SK-N-SH treated with all-trans-retinoic acid at 6 μM for 48 hours (cell line): ENCODE measurements around the gene CCNY.

Source experiments
- CSDC2 ChIP-seq: fragments of 250-450 bp; sonication (Bioruptor Pico); IDR thresholded peaks from 2 replicates; pipeline ENCODE4 v1.5.0; 2020; ENCODE audit warnings: mild to moderate bottlenecking, moderate library complexity
- ESRRG ChIP-seq: fragments of 250-450 bp; sonication (Bioruptor Pico); IDR thresholded peaks from 2 replicates; pipeline ENCODE4 v1.6.1; 2021; ENCODE audit warnings: mild to moderate bottlenecking
- PPARA ChIP-seq: fragments of 250-450 bp; sonication (Bioruptor Pico); IDR thresholded peaks from 2 replicates; pipeline ENCODE4 v1.5.0; 2020; ENCODE audit warnings: mild to moderate bottlenecking, borderline replicate concordance
- SNAI2 ChIP-seq: fragments of 250-450 bp; sonication (Bioruptor Pico); IDR thresholded peaks from 2 replicates; pipeline ENCODE4 v1.5.0; 2020; ENCODE audit warnings: mild to moderate bottlenecking, moderate library complexity
- ZFP3 ChIP-seq: fragments of 250-450 bp; sonication (Bioruptor Pico); IDR thresholded peaks from 2 replicates; pipeline ENCODE4 v1.5.0; 2020; ENCODE audit warnings: mild to moderate bottlenecking, moderate library complexity
- ZNF70 ChIP-seq: fragments of 450-650 bp; formaldehyde crosslinking; IDR thresholded peaks from 2 replicates; pipeline ENCODE4 v1.5.0; 2020; ENCODE audit warnings: mild to moderate bottlenecking, moderate library complexity
- ZNF8 ChIP-seq: fragments of 450-650 bp; formaldehyde crosslinking; IDR thresholded peaks from 2 replicates; pipeline ENCODE4 v1.5.0; 2020; ENCODE audit warnings: mild to moderate bottlenecking, moderate library complexity
- TF ChIP-seq, protein P1 (sequence below): fragments of 250-450 bp; sonication (Bioruptor Pico); IDR thresholded peaks from 2 replicates; pipeline ENCODE4 v1.8.0; 2020; ENCODE audit warnings: mild to moderate bottlenecking, moderate library complexity, borderline replicate concordance
- TF ChIP-seq, protein P2 (sequence below): fragments of 250-450 bp; sonication (Bioruptor Pico); IDR thresholded peaks from 2 replicates; pipeline ENCODE4 v1.8.0; 2021; ENCODE audit warnings: low read depth, mild to moderate bottlenecking, moderate library complexity, borderline replicate concordance
- TF ChIP-seq, protein P3 (sequence below): fragments of 250-450 bp; sonication (Bioruptor Pico); IDR thresholded peaks from 2 replicates; pipeline ENCODE4 v1.5.1; 2020; ENCODE audit warnings: low read depth, mild to moderate bottlenecking, moderate library complexity

GRCh38 chr10:35611750-35612149 is 275.4 kb downstream of the CCNY start:
- no peak for TF ChIP-seq SNAI2 (CRISPR knock-in tag)
- no peak for TF ChIP-seq ZNF8 (CRISPR knock-in tag)
- TF ChIP-seq, protein P1, sequence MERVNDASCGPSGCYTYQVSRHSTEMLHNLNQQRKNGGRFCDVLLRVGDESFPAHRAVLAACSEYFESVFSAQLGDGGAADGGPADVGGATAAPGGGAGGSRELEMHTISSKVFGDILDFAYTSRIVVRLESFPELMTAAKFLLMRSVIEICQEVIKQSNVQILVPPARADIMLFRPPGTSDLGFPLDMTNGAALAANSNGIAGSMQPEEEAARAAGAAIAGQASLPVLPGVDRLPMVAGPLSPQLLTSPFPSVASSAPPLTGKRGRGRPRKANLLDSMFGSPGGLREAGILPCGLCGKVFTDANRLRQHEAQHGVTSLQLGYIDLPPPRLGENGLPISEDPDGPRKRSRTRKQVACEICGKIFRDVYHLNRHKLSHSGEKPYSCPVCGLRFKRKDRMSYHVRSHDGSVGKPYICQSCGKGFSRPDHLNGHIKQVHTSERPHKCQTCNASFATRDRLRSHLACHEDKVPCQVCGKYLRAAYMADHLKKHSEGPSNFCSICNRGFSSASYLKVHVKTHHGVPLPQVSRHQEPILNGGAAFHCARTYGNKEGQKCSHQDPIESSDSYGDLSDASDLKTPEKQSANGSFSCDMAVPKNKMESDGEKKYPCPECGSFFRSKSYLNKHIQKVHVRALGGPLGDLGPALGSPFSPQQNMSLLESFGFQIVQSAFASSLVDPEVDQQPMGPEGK (CRISPR knock-in tag), result no peak
- TF ChIP-seq CSDC2 (CRISPR knock-in tag), result no peak
- TF ChIP-seq, protein P2, sequence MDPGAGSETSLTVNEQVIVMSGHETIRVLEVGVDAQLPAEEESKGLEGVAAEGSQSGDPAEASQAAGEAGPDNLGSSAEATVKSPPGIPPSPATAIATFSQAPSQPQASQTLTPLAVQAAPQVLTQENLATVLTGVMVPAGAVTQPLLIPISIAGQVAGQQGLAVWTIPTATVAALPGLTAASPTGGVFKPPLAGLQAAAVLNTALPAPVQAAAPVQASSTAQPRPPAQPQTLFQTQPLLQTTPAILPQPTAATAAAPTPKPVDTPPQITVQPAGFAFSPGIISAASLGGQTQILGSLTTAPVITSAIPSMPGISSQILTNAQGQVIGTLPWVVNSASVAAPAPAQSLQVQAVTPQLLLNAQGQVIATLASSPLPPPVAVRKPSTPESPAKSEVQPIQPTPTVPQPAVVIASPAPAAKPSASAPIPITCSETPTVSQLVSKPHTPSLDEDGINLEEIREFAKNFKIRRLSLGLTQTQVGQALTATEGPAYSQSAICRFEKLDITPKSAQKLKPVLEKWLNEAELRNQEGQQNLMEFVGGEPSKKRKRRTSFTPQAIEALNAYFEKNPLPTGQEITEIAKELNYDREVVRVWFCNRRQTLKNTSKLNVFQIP, result no peak
- no peak for TF ChIP-seq ZNF70 (CRISPR knock-in tag)
- TF ChIP-seq ESRRG (CRISPR knock-in tag), result no peak
- TF ChIP-seq PPARA (CRISPR knock-in tag), result no peak
- TF ChIP-seq ZFP3 (CRISPR knock-in tag), result no peak
- TF ChIP-seq, protein P3, sequence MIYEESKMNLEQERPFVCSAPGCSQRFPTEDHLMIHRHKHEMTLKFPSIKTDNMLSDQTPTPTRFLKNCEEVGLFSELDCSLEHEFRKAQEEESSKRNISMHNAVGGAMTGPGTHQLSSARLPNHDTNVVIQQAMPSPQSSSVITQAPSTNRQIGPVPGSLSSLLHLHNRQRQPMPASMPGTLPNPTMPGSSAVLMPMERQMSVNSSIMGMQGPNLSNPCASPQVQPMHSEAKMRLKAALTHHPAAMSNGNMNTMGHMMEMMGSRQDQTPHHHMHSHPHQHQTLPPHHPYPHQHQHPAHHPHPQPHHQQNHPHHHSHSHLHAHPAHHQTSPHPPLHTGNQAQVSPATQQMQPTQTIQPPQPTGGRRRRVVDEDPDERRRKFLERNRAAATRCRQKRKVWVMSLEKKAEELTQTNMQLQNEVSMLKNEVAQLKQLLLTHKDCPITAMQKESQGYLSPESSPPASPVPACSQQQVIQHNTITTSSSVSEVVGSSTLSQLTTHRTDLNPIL, result no peak
